ENCODE results near the gene PLA1A. TPM values are rescaled to one million over a fixed set of nuclear protein-coding genes. Genes with fewer than 3 reads are reported as not detected.

PLA1A gene
- total and polyA plus RNA-seq, 2 donors (not counting 1 experiment from before 2014, with no cell fraction given): 0.27 to 0.28 TPM

GRCh38 chr3:119647171-119647570, 49.5 kb downstream of the PLA1A start:
- WGBS (ENCODE audit: insufficient coverage): no CpG with 5 or more reads among the region's 2 CpGs
- H3K4me1 Mint-ChIP-seq: peaks cover 2% of the 10 kb centered on the region
- no peak overlapping the region for H3K27ac ChIP-seq (ENCODE audit: low read length in 2 of 2)
- intact Hi-C loops (cut with micrococcal nuclease): no loop called here
- DNase-seq (no peak), ATAC-seq (ENCODE audit: low read depth) (no peak)
- H3K9me3 Mint-ChIP-seq (ENCODE audit: insufficient read depth): no peaks in the 10 kb centered on the region
- H4K20me1 ChIP-seq (ENCODE audit: control insufficient read depth, insufficient read depth, low read length, poor library complexity, severe bottlenecking): no peaks in the 10 kb centered on the region
- no peak overlapping the region for H3K4me3 Mint-ChIP-seq
- no peaks in the 10 kb centered on the region for H3K27me3 ChIP-seq (replicated peaks in 1 of 4; ENCODE audit: control extremely low read depth in 1 of 4, control insufficient read depth in 3 of 4, insufficient read depth in 4 of 4, low read length in 3 of 4)
- H3K9me3 ChIP-seq (ENCODE audit: control extremely low read depth in 1 of 3, control insufficient read depth in 2 of 3, insufficient read depth in 1 of 3, low read length in 2 of 3): no peaks in the 10 kb centered on the region
- ChIA-PET POLR2A (no interaction called here), CTCF (interaction anchor here (1.2 kb wide), 1 partner anchor 10 kb away, joined by 3 read pairs; no protein-coding TSS in a partner anchor)
- no peak overlapping the region for H3K9ac ChIP-seq (ENCODE audit: low read length)
- H3K4me3 ChIP-seq (ENCODE audit: control extremely low read depth in 1 of 5, extremely low read depth in 1 of 5, insufficient read depth in 1 of 5, low read depth in 2 of 5, low read length in 4 of 5): no peak overlapping the region
- H3K36me3 ChIP-seq (replicated peaks in 1 of 2; ENCODE audit: control extremely low read depth in 1 of 2, control insufficient read depth in 1 of 2, extremely low read depth in 1 of 2, insufficient read depth in 2 of 2, low read length in 1 of 2): peaks cover 0 to 16% of the 10 kb centered on the region in 2 experiments
- TF ChIP-seq CTCF (IDR thresholded peaks at IDR 0.05) (no peak), EZH2 (IDR thresholded peaks at IDR 0.05; ENCODE audit: borderline replicate concordance, insufficient read depth, low read depth, low read length, poor library complexity, severe bottlenecking) (no peak)
- no peaks in the 10 kb centered on the region for H3K4me1 ChIP-seq (ENCODE audit: control insufficient read depth in 2 of 2, insufficient read depth in 2 of 2, low read length in 2 of 2)
- H3K27ac Mint-ChIP-seq: no peak overlapping the region
- H3K79me2 ChIP-seq (ENCODE audit: control insufficient read depth, insufficient read depth, low read length): no peaks in the 10 kb centered on the region
- H3K4me2 ChIP-seq (replicated peaks; ENCODE audit: low read depth, low read length, poor library complexity, severe bottlenecking): no peak overlapping the region
- no peaks in the 10 kb centered on the region for H3K27me3 Mint-ChIP-seq
- H2AFZ ChIP-seq (ENCODE audit: insufficient read depth, low read depth, low read length, poor library complexity, severe bottlenecking): no peak overlapping the region

- TF ChIP-seq CTCF (IDR thresholded peaks at IDR 0.05): no peak
- no peak for TF ChIP-seq EZH2 (IDR thresholded peaks at IDR 0.05; ENCODE audit: borderline replicate concordance, insufficient read depth, low read depth, low read length, poor library complexity, severe bottlenecking)
- Histone ChIP-seq H3K27ac (ENCODE audit: low read length in 2 of 2) (no peak overlapping the region), H3K9ac (ENCODE audit: low read length) (no peak overlapping the region), H4K20me1 (ENCODE audit: control insufficient read depth, insufficient read depth, low read length, poor library complexity, severe bottlenecking) (no peaks in the 10 kb centered on the region), H3K36me3 (replicated peaks in 1 of 2; ENCODE audit: control extremely low read depth in 1 of 2, control insufficient read depth in 1 of 2, extremely low read depth in 1 of 2, insufficient read depth in 2 of 2, low read length in 1 of 2) (peaks cover 0 to 16% of the 10 kb centered on the region in 2 experiments), H3K4me3 (ENCODE audit: control extremely low read depth in 1 of 5, extremely low read depth in 1 of 5, insufficient read depth in 1 of 5, low read depth in 2 of 5, low read length in 4 of 5) (no peak overlapping the region), H3K79me2 (ENCODE audit: control insufficient read depth, insufficient read depth, low read length) (no peaks in the 10 kb centered on the region), H3K9me3 (ENCODE audit: control extremely low read depth in 1 of 3, control insufficient read depth in 2 of 3, insufficient read depth in 1 of 3, low read length in 2 of 3) (no peaks in the 10 kb centered on the region), H3K4me2 (replicated peaks; ENCODE audit: low read depth, low read length, poor library complexity, severe bottlenecking) (no peak overlapping the region), H3K4me1 (ENCODE audit: control insufficient read depth in 2 of 2, insufficient read depth in 2 of 2, low read length in 2 of 2) (no peaks in the 10 kb centered on the region), H2AFZ (ENCODE audit: insufficient read depth, low read depth, low read length, poor library complexity, severe bottlenecking) (no peak overlapping the region), H3K27me3 (replicated peaks in 1 of 4; ENCODE audit: control extremely low read depth in 1 of 4, control insufficient read depth in 3 of 4, insufficient read depth in 4 of 4, low read length in 3 of 4) (no peaks in the 10 kb centered on the region)
- ChIA-PET CTCF (interaction anchor here (1.2 kb wide), 1 partner anchor 10 kb away, joined by 3 read pairs; no protein-coding TSS in a partner anchor), POLR2A (no interaction called here)
- DNase-seq: no peak
- 100% methylated on average over 11 of the region's 12 CpGs for WGBS (ENCODE audit: insufficient coverage)
- Mint-ChIP-seq H3K4me1 (peaks cover 2% of the 10 kb centered on the region), H3K27ac (no peak overlapping the region), H3K9me3 (ENCODE audit: insufficient read depth) (no peaks in the 10 kb centered on the region), H3K27me3 (no peaks in the 10 kb centered on the region), H3K4me3 (no peak overlapping the region)
- ATAC-seq (ENCODE audit: low read depth): no peak
- intact Hi-C loops (cut with micrococcal nuclease): no loop called here
These were observed 50.3 kb downstream of the PLA1A start for GRCh38 chr3:119647843-119648575.
